Neural progenitor cell (in vitro differentiated cells): ENCODE data around the gene MN1. TPM values are rescaled to one million over a fixed set of nuclear protein-coding genes. Genes with fewer than 3 reads are reported as not detected.

Experiments
- DNase-seq: peaks from one replicate; pipeline ENCODE4 v3.0.0-alpha.2; 2016; ENCODE audit warnings: low spot score
- H2AFZ ChIP-seq: fragments of 200-600 bp; sonication (generic); replicated peaks from 2 replicates; pipeline ENCODE4 v1.6.1; 2016; ENCODE audit warnings: antibody characterized with exemption
- H3F3A ChIP-seq: fragments of 200-600 bp; sonication (generic); 2 replicates; pipeline ENCODE4 v1.6.1; 2016; ENCODE audit warnings: antibody characterized with exemption, low read depth
- H3K27ac ChIP-seq: fragments of 200-600 bp; sonication (generic); 2 replicates; pipeline ENCODE4 v1.5.1; 2016; ENCODE audit warnings: mild to moderate bottlenecking
- H3K27me3 ChIP-seq: fragments of 200-600 bp; sonication (generic); 2 replicates; pipeline ENCODE4 v1.6.1; 2016; ENCODE audit warnings: mild to moderate bottlenecking, moderate library complexity
- H3K36me3 ChIP-seq: fragments of 200-600 bp; sonication (generic); 2 replicates; pipeline ENCODE4 v1.5.1; 2016
- H3K4me1 ChIP-seq: fragments of 200-600 bp; sonication (generic); 2 replicates; pipeline ENCODE4 v1.6.1; 2016; ENCODE audit warnings: mixed run types
- H3K4me2 ChIP-seq: fragments of 200-600 bp; sonication (generic); 2 replicates; pipeline ENCODE4 v1.6.1; 2016
- H3K4me3 ChIP-seq: fragments of 200-600 bp; sonication (generic); 2 replicates; pipeline ENCODE4 v1.5.1; 2016
- H3K79me2 ChIP-seq: fragments of 200-600 bp; sonication (generic); 2 replicates; pipeline ENCODE4 v1.6.1; 2016; ENCODE audit warnings: low read depth
- H3K9ac ChIP-seq: fragments of 200-600 bp; sonication (generic); 2 replicates; pipeline ENCODE4 v1.6.1; 2016
- H3K9me3 ChIP-seq: fragments of 200-600 bp; sonication (generic); 2 replicates; pipeline ENCODE4 v1.5.1; 2016; ENCODE audit warnings: low read depth
- H4K20me1 ChIP-seq: fragments of 200-600 bp; sonication (generic); 2 replicates; pipeline ENCODE4 v1.6.1; 2016; ENCODE audit warnings: low read depth
- H3K27ac Mint-ChIP-seq: 3 replicates; pipeline ENCODE4 v1.8.0; 2021; ENCODE audit warnings: mixed read lengths
- H3K27me3 Mint-ChIP-seq: 2 replicates; pipeline ENCODE4 v1.8.0; 2022; ENCODE audit warnings: low read depth, mild to moderate bottlenecking, inconsistent platforms, moderate library complexity, mixed read lengths; ENCODE audit not compliant: insufficient read depth
- H3K36me3 Mint-ChIP-seq: 3 replicates; pipeline ENCODE4 v1.8.0; 2021; ENCODE audit warnings: mixed read lengths
- H3K4me1 Mint-ChIP-seq: 3 replicates; pipeline ENCODE4 v1.8.0; 2021; ENCODE audit warnings: mixed read lengths
- H3K4me3 Mint-ChIP-seq: 3 replicates; pipeline ENCODE4 v1.8.0; 2021; ENCODE audit warnings: mild to moderate bottlenecking, moderate library complexity, mixed read lengths
- H3K9me3 Mint-ChIP-seq: 3 replicates; pipeline ENCODE4 v1.8.0; 2020; ENCODE audit warnings: mixed read lengths
- CTCF ChIP-seq: fragments of 200-600 bp; sonication (generic); IDR thresholded peaks from 2 replicates; pipeline ENCODE4 v1.5.1; 2017; ENCODE audit warnings: antibody characterized with exemption, mild to moderate bottlenecking
- EZH2 ChIP-seq: fragments of 200-600 bp; sonication (generic); IDR thresholded peaks from 2 replicates; pipeline ENCODE4 v1.6.1; 2017; ENCODE audit warnings: antibody characterized with exemption, mild to moderate bottlenecking, moderate library complexity
- EZH2phosphoT487 ChIP-seq: fragments of 200-600 bp; sonication (generic); IDR thresholded peaks from 2 replicates; pipeline ENCODE4 v1.6.1; 2017; ENCODE audit warnings: antibody characterized with exemption
- total RNA-seq: library from RNA; depleted of rRNA; stranded (reverse); fragments of >200 nt; gene quantifications from 2 replicates; pipeline ENCODE4 v1.2.3, GENCODE V29; 2015; ENCODE audit warnings: low replicate concordance

Gene MN1
- total RNA-seq, 1 donor from 2014 or later, result 13.3 TPM

- Histone ChIP-seq H3K4me2 (peak overlapping the region; percentile 93), H2AFZ (no peak overlapping the region), H3K36me3 (peaks cover 7% of the 10 kb centered on the region), H3K27me3 (peaks cover 32% of the 10 kb centered on the region), H3F3A (peaks cover 61% of the 10 kb centered on the region), H3K79me2 (peaks cover 100% of the 10 kb centered on the region), H3K27ac (no peak overlapping the region), H4K20me1 (peaks cover 100% of the 10 kb centered on the region), H3K4me1 (peaks cover 84% of the 10 kb centered on the region), H3K9ac (no peak overlapping the region), H3K9me3 (no peaks in the 10 kb centered on the region), H3K4me3 (no peak overlapping the region)
- TF ChIP-seq EZH2phosphoT487 (no peak), CTCF (no peak), EZH2 (no peak)
- peaks cover 8% of the 10 kb centered on the region for H3K27me3 Mint-ChIP-seq
- H3K27ac Mint-ChIP-seq, result peak overlapping the region; percentile 40
- DNase-seq, result no peak
- peak overlapping the region; percentile 86 for H3K4me3 Mint-ChIP-seq
- H3K9me3 Mint-ChIP-seq, result no peaks in the 10 kb centered on the region
- H3K36me3 Mint-ChIP-seq, result peaks cover 18% of the 10 kb centered on the region
- peaks cover 78% of the 10 kb centered on the region for H3K4me1 Mint-ChIP-seq
Observed at GRCh38 chr22:27793576-27793975, 8.0 kb downstream of the MN1 start.

GRCh38 chr22:27792452-27793161, 8.9 kb downstream of the MN1 start:
- TF ChIP-seq CTCF, result no peak
- no peak for TF ChIP-seq EZH2phosphoT487
- no peak for TF ChIP-seq EZH2
- Mint-ChIP-seq H3K9me3 (no peaks in the 10 kb centered on the region), H3K4me3 (peak overlapping the region; percentile 86), H3K27ac (peak overlapping the region; percentile 42), H3K36me3 (peaks cover 24% of the 10 kb centered on the region), H3K27me3 (peaks cover 8% of the 10 kb centered on the region), H3K4me1 (peaks cover 86% of the 10 kb centered on the region)
- Histone ChIP-seq H4K20me1 (peaks cover 100% of the 10 kb centered on the region), H3F3A (peaks cover 60% of the 10 kb centered on the region), H3K79me2 (peaks cover 100% of the 10 kb centered on the region), H3K4me3 (no peak overlapping the region), H3K4me1 (peaks cover 75% of the 10 kb centered on the region), H2AFZ (no peak overlapping the region), H3K27ac (no peak overlapping the region), H3K4me2 (peak overlapping the region; percentile 64), H3K36me3 (peaks cover 7% of the 10 kb centered on the region), H3K9ac (no peak overlapping the region), H3K27me3 (peaks cover 22% of the 10 kb centered on the region), H3K9me3 (no peaks in the 10 kb centered on the region)
- no peak for DNase-seq

GRCh38 chr22:27791859-27792241, 9.7 kb downstream of the MN1 start:
- Histone ChIP-seq H3K27ac (no peak overlapping the region), H3K4me3 (peak overlapping the region; percentile 13), H3K4me1 (peaks cover 69% of the 10 kb centered on the region), H3K4me2 (peak overlapping the region; percentile 75), H3K9ac (no peak overlapping the region), H3K36me3 (peaks cover 7% of the 10 kb centered on the region), H2AFZ (no peak overlapping the region), H4K20me1 (peaks cover 100% of the 10 kb centered on the region), H3K79me2 (peaks cover 100% of the 10 kb centered on the region), H3F3A (peaks cover 52% of the 10 kb centered on the region), H3K9me3 (no peaks in the 10 kb centered on the region), H3K27me3 (peaks cover 15% of the 10 kb centered on the region)
- peak overlapping the region; percentile 90 for H3K27ac Mint-ChIP-seq
- H3K4me3 Mint-ChIP-seq, result peak overlapping the region; percentile 76
- H3K27me3 Mint-ChIP-seq, result peaks cover 8% of the 10 kb centered on the region
- H3K4me1 Mint-ChIP-seq, result peaks cover 93% of the 10 kb centered on the region
- H3K9me3 Mint-ChIP-seq, result no peaks in the 10 kb centered on the region
- TF ChIP-seq EZH2, result no peak
- TF ChIP-seq EZH2phosphoT487, result no peak
- peaks cover 24% of the 10 kb centered on the region for H3K36me3 Mint-ChIP-seq
- no peak for DNase-seq

- H3K4me2 ChIP-seq, result peak overlapping the region; percentile 75
- peaks cover 48% of the 10 kb centered on the region for H3F3A ChIP-seq
- peaks cover 100% of the 10 kb centered on the region for H3K79me2 ChIP-seq
- peaks cover 69% of the 10 kb centered on the region for H3K4me1 ChIP-seq
- peaks cover 24% of the 10 kb centered on the region for H3K36me3 Mint-ChIP-seq
- H3K9me3 ChIP-seq, result no peaks in the 10 kb centered on the region
- no peak overlapping the region for H3K9ac ChIP-seq
- peaks cover 7% of the 10 kb centered on the region for H3K36me3 ChIP-seq
- H3K4me3 ChIP-seq, result peak overlapping the region; percentile 13
- TF ChIP-seq EZH2, result no peak
- TF ChIP-seq EZH2phosphoT487, result no peak
- TF ChIP-seq CTCF, result no peak
- H3K27me3 Mint-ChIP-seq, result peaks cover 8% of the 10 kb centered on the region
- no peak for DNase-seq
- peak overlapping the region; percentile 76 for H3K4me3 Mint-ChIP-seq
- peaks cover 93% of the 10 kb centered on the region for H3K4me1 Mint-ChIP-seq
- peak overlapping the region; percentile 90 for H3K27ac Mint-ChIP-seq
- H3K27me3 ChIP-seq, result peaks cover 9% of the 10 kb centered on the region
- H2AFZ ChIP-seq, result no peak overlapping the region
- H3K9me3 Mint-ChIP-seq, result no peaks in the 10 kb centered on the region
- peaks cover 100% of the 10 kb centered on the region for H4K20me1 ChIP-seq
- H3K27ac ChIP-seq, result peak overlapping the region; percentile 28
Observed at GRCh38 chr22:27791159-27791858, 10.2 kb downstream of the MN1 start.
